Testis (tissue), 3 donors: ENCODE data around the gene GABBR2. TPM values are rescaled to one million over a fixed set of nuclear protein-coding genes. Genes with fewer than 3 reads are reported as not detected.

ENCODE experiments used
- DNase-seq: peaks from one replicate; pipeline ENCODE4 v3.0.0-alpha.2; 2019
- H3K27ac ChIP-seq, 2 donors: fragments of 200-600 bp; sonication (generic); one replicate each; pipeline ENCODE4 v1.5.1; 2019
- H3K27me3 ChIP-seq: fragments of 200-600 bp; sonication (generic); one replicate; pipeline ENCODE4 v1.5.1; 2019
- H3K36me3 ChIP-seq: fragments of 200-600 bp; sonication (generic); one replicate; pipeline ENCODE4 v1.5.1; 2017; ENCODE audit warnings: low read depth; ENCODE audit errors: missing control alignments
- H3K4me1 ChIP-seq: fragments of 200-600 bp; sonication (generic); one replicate; pipeline ENCODE4 v1.5.1; 2019
- H3K4me3 ChIP-seq, 2 donors: fragments of 200-600 bp; sonication (generic); one replicate each; pipeline ENCODE4 v1.5.1; 2017 to 2019
- H3K9me3 ChIP-seq: fragments of 200-600 bp; sonication (generic); one replicate; pipeline ENCODE4 v1.5.1; 2017
- POLR2A ChIP-seq: fragments of 450-650 bp; IDR thresholded peaks from one replicate; pipeline ENCODE4 v1.6.1; 2017; ENCODE audit warnings: antibody characterized with exemption, mild to moderate bottlenecking, moderate library complexity
- WGBS, 2 donors: methylation state at CpG; one replicate each; pipeline ENCODE4 v1.1.5; 2018; 5-methylcytosine and 5-hydroxymethylcytosine counted together
- intact Hi-C: fragments of 100-400 bp; cut with DNase I; formaldehyde crosslinking; loops from one replicate; pipeline ENCODE4 v1.15.1; 2023; ENCODE audit warnings: low total_unique reads
- polyA plus RNA-seq: library from polyadenylated mRNA; stranded (reverse); fragments of 350-450 nt; fragmentation: Illumina TruSeq; extraction: RNeasy Lipid Tissue Mini Kit (QIAGEN cat#74804); gene quantifications from one replicate; pipeline ENCODE4 v1.2.3, GENCODE V29; 2014; ENCODE audit warnings: low read depth, low replicate concordance; ENCODE audit not compliant: insufficient read depth
- total RNA-seq, 2 donors: library from RNA; depleted of rRNA; stranded (reverse); fragments of >200 nt; gene quantifications; one replicate each; pipeline ENCODE4 v1.2.3, GENCODE V29; 2016
- TF ChIP-seq, protein P1 (sequence below), 3 experiments: fragments of 450-650 bp in 2 of 3; fragments of 200-600 bp in 1 of 3; sonication (generic) in 1 of 3; IDR thresholded peaks; one replicate each; pipeline ENCODE4 v1.5.1; 2016 to 2019; ENCODE audit warnings: antibody characterized with exemption in 3 of 3, mild to moderate bottlenecking in 2 of 3, moderate library complexity in 1 of 3

GABBR2 gene
- total and polyA plus RNA-seq, 3 donors from 2014 or later, result 3.0 to 8.1 (median 6.9) TPM

DNA sequence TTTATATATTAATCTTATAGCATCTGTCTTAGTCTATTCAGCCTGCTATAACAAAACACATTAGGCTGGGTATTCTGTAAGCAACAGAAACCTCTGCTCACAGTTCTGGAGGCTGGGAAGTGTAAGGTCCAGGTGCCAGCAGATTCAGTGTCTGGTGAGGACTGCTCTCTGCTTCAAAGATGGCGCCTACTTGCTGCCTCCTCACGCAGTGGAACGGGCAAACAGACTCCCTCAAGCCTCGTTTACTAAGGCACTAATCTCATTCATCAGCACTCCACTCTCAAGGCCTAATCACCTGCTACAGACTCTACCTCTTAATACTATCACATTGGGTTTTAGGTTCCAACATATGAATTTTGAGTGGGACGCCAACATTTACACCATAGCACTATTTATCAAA lies 448.1 kb downstream of the GABBR2 start:
- Histone ChIP-seq H3K4me3 (no peak overlapping the region), H3K27ac (no peak overlapping the region), H3K4me1 (no peaks in the 10 kb centered on the region), H3K9me3 (no peaks in the 10 kb centered on the region), H3K27me3 (no peaks in the 10 kb centered on the region), H3K36me3 (no peaks in the 10 kb centered on the region)
- 79 to 87% methylated on average over 5 of the region's 5 CpGs for WGBS, 2 donors
- DNase-seq, result no peak
- TF ChIP-seq, protein P1, sequence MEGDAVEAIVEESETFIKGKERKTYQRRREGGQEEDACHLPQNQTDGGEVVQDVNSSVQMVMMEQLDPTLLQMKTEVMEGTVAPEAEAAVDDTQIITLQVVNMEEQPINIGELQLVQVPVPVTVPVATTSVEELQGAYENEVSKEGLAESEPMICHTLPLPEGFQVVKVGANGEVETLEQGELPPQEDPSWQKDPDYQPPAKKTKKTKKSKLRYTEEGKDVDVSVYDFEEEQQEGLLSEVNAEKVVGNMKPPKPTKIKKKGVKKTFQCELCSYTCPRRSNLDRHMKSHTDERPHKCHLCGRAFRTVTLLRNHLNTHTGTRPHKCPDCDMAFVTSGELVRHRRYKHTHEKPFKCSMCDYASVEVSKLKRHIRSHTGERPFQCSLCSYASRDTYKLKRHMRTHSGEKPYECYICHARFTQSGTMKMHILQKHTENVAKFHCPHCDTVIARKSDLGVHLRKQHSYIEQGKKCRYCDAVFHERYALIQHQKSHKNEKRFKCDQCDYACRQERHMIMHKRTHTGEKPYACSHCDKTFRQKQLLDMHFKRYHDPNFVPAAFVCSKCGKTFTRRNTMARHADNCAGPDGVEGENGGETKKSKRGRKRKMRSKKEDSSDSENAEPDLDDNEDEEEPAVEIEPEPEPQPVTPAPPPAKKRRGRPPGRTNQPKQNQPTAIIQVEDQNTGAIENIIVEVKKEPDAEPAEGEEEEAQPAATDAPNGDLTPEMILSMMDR (IDR thresholded peaks at IDR 0.05), result no peak
- no peak for TF ChIP-seq POLR2A
- intact Hi-C loops, result loop anchor here (5.0 kb wide), 1 partner anchor 188 kb away; no protein-coding TSS in a partner anchor

GRCh38 chr9:98259791-98260190 lies 448.9 kb downstream of the GABBR2 start:
- peaks cover 3% of the 10 kb centered on the region for H3K4me1 ChIP-seq
- H3K9me3 ChIP-seq, result no peaks in the 10 kb centered on the region
- H3K36me3 ChIP-seq, result no peaks in the 10 kb centered on the region
- no peak for DNase-seq
- TF ChIP-seq POLR2A, result no peak
- TF ChIP-seq, protein P1 (IDR thresholded peaks at IDR 0.05), result no peak
- no peaks in the 10 kb centered on the region for H3K27me3 ChIP-seq
- 64 to 90% methylated on average over 3 of the region's 3 CpGs for WGBS, 2 donors
- H3K27ac ChIP-seq, result no peak overlapping the region
- intact Hi-C loops, result loop anchor here (5.0 kb wide), 1 partner anchor 187 kb away; no protein-coding TSS in a partner anchor
- H3K4me3 ChIP-seq, result no peak overlapping the region

- TF ChIP-seq, protein P1 (IDR thresholded peaks at IDR 0.05), result no peak
- TF ChIP-seq POLR2A, result no peak
- intact Hi-C loops, result no loop called here
These were observed 452.0 kb downstream of the GABBR2 start for GRCh38 chr9:98256756-98257155.

GRCh38 chr9:98255578-98256296 lies 453.0 kb downstream of the GABBR2 start, which contains the start of gene TBC1D2:
Gene TBC1D2 (minus strand): TSS chr9:98255649. CDS start chr9:98255541, 108 bp downstream.
- no peaks in the 10 kb centered on the region for H3K27me3 ChIP-seq
- no peaks in the 10 kb centered on the region for H3K36me3 ChIP-seq
- WGBS, 2 donors, result 0% methylated on average over 20 to 41 of the region's 64 CpGs
- H3K4me1 ChIP-seq, result peaks cover 4% of the 10 kb centered on the region
- H3K9me3 ChIP-seq, result no peaks in the 10 kb centered on the region
- DNase-seq, result peak; percentile 97
- intact Hi-C loops, result no loop called here
- H3K4me3 ChIP-seq, result peak within 1 kb of the TSS; percentile 84 to 91
- H3K27ac ChIP-seq, result peak within 1 kb of the TSS; percentile 96 to 98
- TF ChIP-seq POLR2A, result no peak
- TF ChIP-seq, protein P1 (IDR thresholded peaks at IDR 0.05), result peak in 1 of 3 experiments; percentile 10

More at GRCh38 chr9:98256756-98257155, 452.0 kb downstream of the GABBR2 start:
- DNase-seq, result no peak
- Histone ChIP-seq H3K4me3 (peak overlapping the region; percentile 84 to 91), H3K36me3 (no peaks in the 10 kb centered on the region), H3K4me1 (peaks cover 4% of the 10 kb centered on the region), H3K27me3 (no peaks in the 10 kb centered on the region), H3K27ac (peak overlapping the region; percentile 96 to 98), H3K9me3 (no peaks in the 10 kb centered on the region)
- 9 to 15% methylated on average over 12 of the region's 12 CpGs for WGBS, 2 donors
